Limb (tissue), 2 donors: ENCODE measurements around the gene LRRC26.

Source experiments
- DNase-seq, 2 donors: peaks; one replicate each; pipeline ENCODE4 v3.0.0-alpha.2; 2016; ENCODE audit errors: extremely low spot score in 2 of 2

Gene LRRC26

GRCh38 chr9:137156567-137157375 lies 13.1 kb downstream of the LRRC26 start:
- no peak for DNase-seq

- no peak for DNase-seq
These were observed 16.9 kb downstream of the LRRC26 start for GRCh38 chr9:137152844-137153405.

- DNase-seq: no peak
These were observed 19.0 kb downstream of the LRRC26 start for GRCh38 chr9:137150617-137151457.

GRCh38 chr9:137149942-137150616 lies 19.8 kb downstream of the LRRC26 start:
- no peak for DNase-seq

GRCh38 chr9:137149363-137149762 lies 20.5 kb downstream of the LRRC26 start:
- DNase-seq: no peak

GRCh38 chr9:137148661-137149060 lies 21.2 kb downstream of the LRRC26 start:
- DNase-seq: no peak

GRCh38 chr9:137148242-137148641 lies 21.6 kb downstream of the LRRC26 start:
- DNase-seq: no peak

- DNase-seq: no peak
These were observed 22.1 kb downstream of the LRRC26 start for GRCh38 chr9:137147793-137148160.

- DNase-seq: no peak
These were observed 22.6 kb downstream of the LRRC26 start for GRCh38 chr9:137147091-137147792.

GRCh38 chr9:137146527-137146918 lies 23.3 kb downstream of the LRRC26 start:
- DNase-seq: no peak

GRCh38 chr9:137145731-137146526 lies 23.9 kb downstream of the LRRC26 start:
- DNase-seq: no peak

- DNase-seq: no peak
These were observed 26.4 kb downstream of the LRRC26 start for GRCh38 chr9:137143459-137143858.

GRCh38 chr9:137141976-137142936 lies 27.6 kb downstream of the LRRC26 start:
- DNase-seq: no peak

- no peak for DNase-seq
These were observed 28.6 kb downstream of the LRRC26 start for GRCh38 chr9:137141050-137141810.

- no peak for DNase-seq
These were observed 29.5 kb downstream of the LRRC26 start for GRCh38 chr9:137140151-137141012.

- DNase-seq: no peak
These were observed 30.2 kb downstream of the LRRC26 start for GRCh38 chr9:137139468-137140150.
